H1 (cell line): ENCODE data around the gene DCANP1. TPM values are rescaled to one million over a fixed set of nuclear protein-coding genes. Genes with fewer than 3 reads are reported as not detected.

Experiments used
- BRCA1 ChIP-seq: IDR thresholded peaks from 2 replicates; pipeline ENCODE4 v1.6.1; 2012; ENCODE audit warnings: low read depth, low read length, improper control_type of control experiment
- CBX5 ChIP-seq: fragments of 300-800, 300-1000 bp; sonication (generic); IDR thresholded peaks from 2 replicates; pipeline ENCODE4 v1.7.1; 2016; ENCODE audit warnings: antibody characterized with exemption, low read length, low read depth
- CTBP2 ChIP-seq: IDR thresholded peaks from 2 replicates; pipeline ENCODE4 v1.7.0; 2011; ENCODE audit warnings: borderline replicate concordance, mild to moderate bottlenecking, moderate library complexity, mixed read lengths, low read length; ENCODE audit not compliant: insufficient read depth, insufficient read length
- RAD21 ChIP-seq, 2 experiments: IDR thresholded peaks in 1 of 2; conservative IDR thresholded peaks in 1 of 2; 2 replicates each; pipeline ENCODE4 v1.6.1; 2011; ENCODE audit warnings: low read depth in 2 of 2, low read length in 2 of 2, improper control_type of control experiment in 1 of 2, inconsistent platforms in 1 of 2, mild to moderate bottlenecking in 1 of 2, moderate library complexity in 1 of 2
- TAF1 ChIP-seq: IDR thresholded peaks from 2 replicates; pipeline ENCODE4 v1.6.1; 2011; ENCODE audit warnings: mild to moderate bottlenecking, low read depth, low read length
- YY1 ChIP-seq: IDR thresholded peaks from 2 replicates; pipeline ENCODE4 v1.6.1; 2011; ENCODE audit warnings: low read depth, mild to moderate bottlenecking, low read length
- polyA plus RNA-seq, 7 experiments: library from polyadenylated mRNA; depleted of rRNA in 3 of 7; stranded (reverse) in 5 of 7; unstranded in 2 of 7; fragments of >200 nt in 5 of 7; fragments of 200-250 nt in 2 of 7; gene quantifications; 1 replicate in 5 of 7; 2 replicates in 1 of 7; 4 replicates in 1 of 7; pipeline versions ENCODE4 v1.2.1 to v1.2.3, GENCODE V29; 2011 to 2013; ENCODE audit warnings: missing spikeins in 2 of 7, mixed read lengths in 2 of 7
- total RNA-seq: library from RNA; stranded (reverse); fragmentation: NEBNext Ultra II Directional; extraction: Animal tissue kit (Norgen Biotek cat#: 25700); gene quantifications from 2 replicates; pipeline ENCODE4 v1.2.1, GENCODE V29; 2021
- TF ChIP-seq, protein P1 (sequence below): IDR thresholded peaks from 2 replicates; pipeline ENCODE4 v1.6.1; 2011; ENCODE audit warnings: low read length, improper control_type of control experiment

DCANP1 gene
- total and polyA plus RNA-seq, 2 of the 8 experiments (the other 6 are each of a cell fraction or from before 2014, with no cell fraction given), result not detected

DNA sequence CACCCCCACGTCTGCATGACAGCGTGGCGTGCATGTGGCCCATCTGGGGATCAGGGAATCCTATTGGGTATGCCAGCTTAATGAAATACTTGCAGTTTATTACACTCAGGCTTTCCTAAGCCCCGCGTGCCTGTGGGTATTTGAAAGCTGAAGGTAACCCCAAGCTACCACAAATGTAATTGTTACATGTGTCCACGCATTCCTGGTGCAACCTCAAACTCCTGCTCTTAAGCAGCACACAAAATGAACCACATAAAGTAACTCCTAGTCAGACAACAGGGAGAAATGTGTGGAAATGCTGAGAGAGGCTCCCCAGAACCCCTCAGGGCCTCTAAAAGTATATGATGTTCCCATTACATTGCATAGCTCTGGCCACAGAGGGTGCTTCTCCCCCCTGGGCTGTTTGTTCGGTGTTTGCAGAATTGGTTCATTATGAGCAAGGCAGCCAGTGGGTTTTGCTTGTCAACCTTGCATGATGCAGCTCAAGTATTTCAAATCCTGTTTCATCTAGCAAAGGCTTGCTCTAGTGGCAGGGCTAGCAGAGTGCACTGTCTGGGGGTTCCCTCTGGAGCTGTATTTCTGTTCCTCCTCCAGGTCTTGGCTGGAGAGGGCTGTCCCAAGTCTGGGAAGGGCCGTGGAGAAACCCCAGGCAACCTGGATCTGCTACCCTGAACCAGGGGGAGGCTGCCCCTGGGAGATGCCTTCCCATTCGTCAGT is 1.8 kb upstream of the DCANP1 start (continued):
- TF ChIP-seq CBX5, result no peak
- no peak for TF ChIP-seq BRCA1
- TF ChIP-seq TAF1, result no peak
- TF ChIP-seq RAD21 (IDR thresholded peaks at IDR 0.05 in 1 of 2, conservative IDR thresholded peaks at IDR 0.05 in 1 of 2; ENCODE audit: low read depth in 2 of 2, low read length in 2 of 2), result no peak
- no peak for TF ChIP-seq YY1
- TF ChIP-seq, protein P1, sequence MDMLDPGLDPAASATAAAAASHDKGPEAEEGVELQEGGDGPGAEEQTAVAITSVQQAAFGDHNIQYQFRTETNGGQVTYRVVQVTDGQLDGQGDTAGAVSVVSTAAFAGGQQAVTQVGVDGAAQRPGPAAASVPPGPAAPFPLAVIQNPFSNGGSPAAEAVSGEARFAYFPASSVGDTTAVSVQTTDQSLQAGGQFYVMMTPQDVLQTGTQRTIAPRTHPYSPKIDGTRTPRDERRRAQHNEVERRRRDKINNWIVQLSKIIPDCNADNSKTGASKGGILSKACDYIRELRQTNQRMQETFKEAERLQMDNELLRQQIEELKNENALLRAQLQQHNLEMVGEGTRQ, result no peak
- no peak for TF ChIP-seq CTBP2
